Neuronal stem cell (in vitro differentiated cells): ENCODE results near the gene TBX20. TPM values are rescaled to one million over a fixed set of nuclear protein-coding genes. Genes with fewer than 3 reads are reported as not detected.

Experiments
- DNase-seq: peaks from one replicate; pipeline ENCODE4 v3.0.0-alpha.2; 2013; ENCODE audit warnings: low spot score
- H2AFZ ChIP-seq: one replicate; pipeline ENCODE4 v1.6.1; 2013; ENCODE audit warnings: mild to moderate bottlenecking, low read length, inconsistent platforms
- H2AK5ac ChIP-seq: 2 replicates; pipeline ENCODE4 v1.6.1; 2013; ENCODE audit warnings: low read depth, mild to moderate bottlenecking, inconsistent platforms, low read length, moderate library complexity, mixed read lengths
- H2BK120ac ChIP-seq: 2 replicates; pipeline ENCODE4 v1.6.1; 2013; ENCODE audit warnings: low read depth, mild to moderate bottlenecking, inconsistent platforms, low read length, moderate library complexity, mixed read lengths
- H2BK12ac ChIP-seq: one replicate; pipeline ENCODE4 v1.6.1; 2013; ENCODE audit warnings: low read length, inconsistent platforms
- H2BK15ac ChIP-seq: 2 replicates; pipeline ENCODE4 v1.6.1; 2013; ENCODE audit warnings: mild to moderate bottlenecking, low read length, inconsistent platforms, mixed read lengths
- H2BK5ac ChIP-seq: one replicate; pipeline ENCODE4 v1.6.1; 2013; ENCODE audit warnings: inconsistent platforms, mild to moderate bottlenecking, low read length, moderate library complexity
- H3K14ac ChIP-seq: one replicate; pipeline ENCODE4 v1.6.1; 2013; ENCODE audit warnings: low read length, inconsistent platforms
- H3K18ac ChIP-seq: 2 replicates; pipeline ENCODE4 v1.6.1; 2013; ENCODE audit warnings: low read length, inconsistent platforms
- H3K23ac ChIP-seq: 2 replicates; pipeline ENCODE4 v1.6.1; 2013; ENCODE audit warnings: low read depth, mild to moderate bottlenecking, mixed read lengths, low read length, inconsistent platforms; ENCODE audit not compliant: poor library complexity
- H3K27ac ChIP-seq: replicated peaks from 3 replicates; pipeline ENCODE4 v1.5.1; 2013; ENCODE audit warnings: low read length, inconsistent platforms
- H3K27me3 ChIP-seq, 3 experiments: 2 replicates each; pipeline ENCODE4 v1.6.1; 2013; ENCODE audit warnings: low read length in 3 of 3, mild to moderate bottlenecking in 2 of 3, inconsistent platforms in 1 of 3, low read depth in 1 of 3, mixed read lengths in 1 of 3, moderate library complexity in 1 of 3; ENCODE audit not compliant: control insufficient read depth in 3 of 3, insufficient read depth in 3 of 3
- H3K36me3 ChIP-seq, 2 donors: replicated peaks in 1 of 2; 2 replicates each; pipeline ENCODE4 v1.6.1; 2013; ENCODE audit warnings: low read length in 2 of 2; ENCODE audit not compliant: control insufficient read depth in 2 of 2, insufficient read depth in 2 of 2
- H3K4ac ChIP-seq: 2 replicates; pipeline ENCODE4 v1.6.1; 2013; ENCODE audit warnings: inconsistent platforms, mild to moderate bottlenecking, low read length, moderate library complexity
- H3K4me1 ChIP-seq, 2 donors: 1 replicate in 1 of 2; 2 replicates in 1 of 2; pipeline ENCODE4 v1.6.1; 2013; ENCODE audit warnings: low read length in 2 of 2, low read depth in 1 of 2; ENCODE audit not compliant: control insufficient read depth in 2 of 2, insufficient read depth in 1 of 2
- H3K4me2 ChIP-seq: one replicate; pipeline ENCODE4 v1.6.1; 2013; ENCODE audit warnings: mild to moderate bottlenecking, low read length, inconsistent platforms; ENCODE audit not compliant: insufficient read depth, poor library complexity, severe bottlenecking
- H3K4me3 ChIP-seq, 2 donors: 2 replicates each; pipeline ENCODE4 v1.5.1; 2013; ENCODE audit warnings: low read length in 2 of 2, mild to moderate bottlenecking in 2 of 2, inconsistent platforms in 1 of 2, moderate library complexity in 1 of 2
- H3K79me1 ChIP-seq: one replicate; pipeline ENCODE4 v1.6.1; 2013; ENCODE audit warnings: low read depth, mild to moderate bottlenecking, inconsistent platforms, low read length, moderate library complexity
- H3K9ac ChIP-seq: one replicate; pipeline ENCODE4 v1.6.1; 2013; ENCODE audit warnings: mild to moderate bottlenecking, low read depth, low read length, inconsistent platforms; ENCODE audit not compliant: poor library complexity
- H3K9me3 ChIP-seq, 2 donors: replicated peaks in 1 of 2; 2 replicates each; pipeline versions ENCODE3 to v1.6.1; 2013; ENCODE audit warnings: low read length in 2 of 2, mild to moderate bottlenecking in 2 of 2, inconsistent platforms in 1 of 2, low read depth in 1 of 2, mixed read lengths in 1 of 2, moderate library complexity in 1 of 2; ENCODE audit not compliant: control insufficient read depth in 2 of 2, insufficient read depth in 1 of 2
- H4K8ac ChIP-seq: one replicate; pipeline ENCODE4 v1.6.1; 2013; ENCODE audit warnings: low read depth, mild to moderate bottlenecking, inconsistent platforms, low read length, moderate library complexity
- H4K91ac ChIP-seq: one replicate; pipeline ENCODE4 v1.6.1; 2013; ENCODE audit warnings: low read length, low read depth, mild to moderate bottlenecking, inconsistent platforms; ENCODE audit not compliant: poor library complexity
- WGBS, 2 donors: extraction: QIAGEN DNeasy Blood & Tissue Kit; methylation state at CpG; one replicate each; pipeline ENCODE4 v1.1.7; 2013; ENCODE audit warnings: missing lambda C conversion rate in 2 of 2, mixed read lengths in 1 of 2; ENCODE audit not compliant: insufficient read length in 2 of 2, insufficient replicate concordance in 1 of 2; ENCODE audit errors: extremely low coverage in 2 of 2; 5-methylcytosine and 5-hydroxymethylcytosine counted together
- polyA plus RNA-seq, 2 experiments: library from polyadenylated mRNA; stranded (reverse); fragments of 200-250 nt; gene quantifications; one replicate each; pipeline ENCODE4 v1.2.3, GENCODE V29; 2013

The TBX20 gene, protein sequence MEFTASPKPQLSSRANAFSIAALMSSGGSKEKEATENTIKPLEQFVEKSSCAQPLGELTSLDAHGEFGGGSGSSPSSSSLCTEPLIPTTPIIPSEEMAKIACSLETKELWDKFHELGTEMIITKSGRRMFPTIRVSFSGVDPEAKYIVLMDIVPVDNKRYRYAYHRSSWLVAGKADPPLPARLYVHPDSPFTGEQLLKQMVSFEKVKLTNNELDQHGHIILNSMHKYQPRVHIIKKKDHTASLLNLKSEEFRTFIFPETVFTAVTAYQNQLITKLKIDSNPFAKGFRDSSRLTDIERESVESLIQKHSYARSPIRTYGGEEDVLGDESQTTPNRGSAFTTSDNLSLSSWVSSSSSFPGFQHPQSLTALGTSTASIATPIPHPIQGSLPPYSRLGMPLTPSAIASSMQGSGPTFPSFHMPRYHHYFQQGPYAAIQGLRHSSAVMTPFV
- polyA plus RNA-seq (2013, experiment 1 of 2): 0.03 TPM
- 0.03 TPM for polyA plus RNA-seq (2013, experiment 2 of 2)

DNA sequence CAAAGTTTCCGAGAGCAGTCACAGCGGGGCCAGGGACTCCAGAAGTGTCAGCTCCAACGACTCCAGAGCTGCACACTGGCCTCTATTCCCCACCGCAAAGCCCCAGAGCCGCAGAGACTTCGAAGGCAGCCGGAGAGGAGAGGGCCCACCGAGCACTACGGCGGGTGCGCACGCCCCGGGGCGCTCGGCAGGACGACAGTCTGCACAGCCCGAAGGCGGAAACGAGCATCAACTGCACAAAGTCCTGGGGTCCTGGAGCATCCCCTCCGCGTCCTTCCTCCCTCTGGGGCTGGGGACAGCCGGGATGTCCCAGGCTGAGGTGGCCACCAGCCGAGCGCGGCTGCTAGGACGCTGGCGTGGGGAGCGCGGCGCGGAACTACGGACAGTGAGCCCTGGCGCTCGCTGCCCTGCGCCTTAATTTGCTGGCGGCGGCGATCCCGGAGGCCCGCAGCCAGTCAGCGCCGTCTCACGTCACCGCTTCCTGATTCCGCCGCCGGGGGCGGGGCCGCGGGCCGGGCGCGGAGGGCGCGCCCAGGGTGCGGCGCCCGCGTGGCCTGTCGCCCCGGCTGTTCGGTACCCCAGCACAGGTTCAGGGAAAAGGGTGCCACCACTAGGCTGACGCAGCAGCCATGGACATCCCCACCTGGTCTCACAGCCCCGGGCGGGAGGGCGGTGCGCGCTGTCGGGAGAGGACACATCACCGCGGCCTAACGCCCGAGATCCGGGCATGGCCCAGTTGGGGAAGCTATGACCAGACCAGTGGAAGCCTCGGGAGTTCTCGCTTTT, at the start of gene TBX20:
TBX20 (minus strand) TSS at position 391 of the 786 bp plus-strand sequence. CDS start 480 bp downstream, outside the sequence.
- H3K4me1 ChIP-seq: peaks cover 0 to 6% of the 10 kb centered on the region in 2 donors
- H3K23ac ChIP-seq: peak within 1 kb of the TSS; percentile 90
- no peak for DNase-seq
- H3K14ac ChIP-seq: peak within 1 kb of the TSS; percentile 77
- H2BK12ac ChIP-seq: no peak within 1 kb of the TSS
- H3K4me2 ChIP-seq: peak within 1 kb of the TSS; percentile 91
- peak within 1 kb of the TSS; percentile 34 to 82 for H3K4me3 ChIP-seq
- H3K36me3 ChIP-seq: no peaks in the 10 kb centered on the region
- H4K8ac ChIP-seq: no peak within 1 kb of the TSS
- H3K4ac ChIP-seq: no peak within 1 kb of the TSS
- H3K9ac ChIP-seq: peak within 1 kb of the TSS; percentile 86
- H2BK120ac ChIP-seq: no peak within 1 kb of the TSS
- H2AFZ ChIP-seq: peak within 1 kb of the TSS; percentile 95
- H3K9me3 ChIP-seq: peaks cover 0 to 11% of the 10 kb centered on the region in 2 donors
- H3K27ac ChIP-seq: no peak within 1 kb of the TSS
- peak within 1 kb of the TSS; percentile 73 for H3K18ac ChIP-seq
- H4K91ac ChIP-seq: no peak within 1 kb of the TSS
- WGBS, 2 donors: no CpG with 5 or more reads among the region's 76 CpGs
- H3K79me1 ChIP-seq: no peaks in the 10 kb centered on the region
- H2AK5ac ChIP-seq: no peak within 1 kb of the TSS
- peaks cover 53 to 100% (median 96%) of the 10 kb centered on the region in 3 experiments for H3K27me3 ChIP-seq
- no peak within 1 kb of the TSS for H2BK15ac ChIP-seq
- H2BK5ac ChIP-seq: peak within 1 kb of the TSS; percentile 40

DNA sequence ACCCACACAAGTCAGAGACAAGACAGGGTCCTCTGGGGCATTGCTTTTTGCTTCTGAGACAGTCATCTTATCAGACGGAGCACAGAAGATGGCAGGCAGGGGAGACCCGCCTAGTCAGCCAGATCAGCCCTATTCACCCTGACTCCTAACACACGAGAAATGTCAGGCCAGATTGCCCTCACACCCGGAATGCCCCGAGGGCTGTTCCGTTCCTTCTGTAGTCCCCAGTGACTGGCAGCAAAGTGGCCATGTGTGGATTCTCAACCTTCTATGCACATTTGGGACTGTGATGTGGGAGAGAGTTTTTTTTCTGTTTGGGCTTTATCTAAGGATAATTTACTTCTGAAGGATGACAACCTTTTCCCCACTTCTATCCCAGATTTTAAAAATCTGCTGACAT, 35.5 kb upstream of the TBX20 start:
- Histone ChIP-seq H3K18ac (no peak overlapping the region), H3K4me2 (no peak overlapping the region), H4K91ac (no peak overlapping the region), H3K4ac (no peak overlapping the region), H3K9me3 (no peaks in the 10 kb centered on the region), H2BK5ac (no peak overlapping the region), H3K14ac (no peak overlapping the region), H2BK15ac (no peak overlapping the region), H3K9ac (no peak overlapping the region), H3K27ac (no peak overlapping the region), H2BK120ac (no peak overlapping the region), H3K36me3 (no peaks in the 10 kb centered on the region), H2BK12ac (no peak overlapping the region), H4K8ac (no peak overlapping the region), H2AFZ (no peak overlapping the region), H3K4me1 (no peaks in the 10 kb centered on the region), H3K23ac (no peak overlapping the region), H3K4me3 (no peak overlapping the region), H3K27me3 (no peaks in the 10 kb centered on the region), H2AK5ac (no peak overlapping the region), H3K79me1 (no peaks in the 10 kb centered on the region)
- no peak for DNase-seq
- WGBS, 2 donors: no CpG with 5 or more reads among the region's 6 CpGs

DNA sequence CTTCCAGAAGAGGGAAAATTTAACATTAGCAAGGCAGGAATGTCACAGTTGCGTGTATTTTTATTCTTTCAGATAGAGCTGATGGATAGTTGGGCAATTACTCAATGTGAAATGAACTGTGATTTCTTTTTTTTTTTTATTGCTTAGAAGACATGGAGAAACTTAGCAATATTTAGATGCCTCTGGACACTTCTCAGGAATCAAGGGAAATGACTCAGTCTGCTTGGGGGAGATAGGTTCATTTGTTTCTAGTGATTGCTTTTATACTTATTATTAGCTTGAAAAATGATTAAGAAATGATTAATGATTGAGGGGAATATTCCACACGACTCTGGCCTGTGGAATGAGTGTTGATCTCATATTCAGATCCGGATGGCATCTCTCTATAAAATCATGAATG, 33.1 kb upstream of the TBX20 start:
- WGBS, 2 donors: no CpG with 5 or more reads among the region's 3 CpGs
- Histone ChIP-seq H3K27me3 (no peaks in the 10 kb centered on the region), H3K36me3 (no peaks in the 10 kb centered on the region)

DNA sequence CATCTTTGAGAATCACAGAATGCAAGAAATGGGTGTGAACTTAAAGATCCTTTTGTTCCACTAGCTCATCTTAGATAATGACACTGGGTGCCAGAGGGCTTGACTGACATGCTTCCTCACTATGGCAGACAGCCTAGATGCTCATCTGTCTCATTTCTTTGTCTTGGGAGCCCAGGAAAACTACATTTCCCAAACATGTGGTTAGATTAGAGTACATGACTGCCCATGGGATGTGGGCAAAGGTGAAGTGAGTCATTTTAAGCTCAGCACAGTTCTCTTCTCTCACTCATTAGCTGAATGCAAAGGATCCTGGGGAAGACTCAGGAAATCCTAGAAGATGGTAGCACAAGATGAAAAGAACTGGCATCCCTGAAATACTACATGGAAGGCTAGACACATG, 32.5 kb upstream of the TBX20 start:
- no peak overlapping the region for H3K4ac ChIP-seq
- no peak overlapping the region for H4K91ac ChIP-seq

More for the DNA sequence above, 33.1 kb upstream of the TBX20 start:
- H4K91ac ChIP-seq: no peak overlapping the region
- H3K4me2 ChIP-seq: no peak overlapping the region
- no peak overlapping the region for H3K14ac ChIP-seq
- no peak overlapping the region for H2AK5ac ChIP-seq
- H3K18ac ChIP-seq: no peak overlapping the region
- no peak overlapping the region for H2AFZ ChIP-seq
- DNase-seq: no peak
- H2BK12ac ChIP-seq: no peak overlapping the region
- no peak overlapping the region for H3K23ac ChIP-seq
- H3K27ac ChIP-seq: no peak overlapping the region
- H2BK5ac ChIP-seq: no peak overlapping the region
- H2BK120ac ChIP-seq: no peak overlapping the region
- no peak overlapping the region for H4K8ac ChIP-seq
- H3K9ac ChIP-seq: no peak overlapping the region
- no peak overlapping the region for H2BK15ac ChIP-seq
- no peaks in the 10 kb centered on the region for H3K4me1 ChIP-seq
- no peaks in the 10 kb centered on the region for H3K79me1 ChIP-seq
- no peaks in the 10 kb centered on the region for H3K9me3 ChIP-seq
- H3K4me3 ChIP-seq: no peak overlapping the region
- H3K4ac ChIP-seq: no peak overlapping the region

More for the DNA sequence above, 32.5 kb upstream of the TBX20 start:
- H2AFZ ChIP-seq: no peak overlapping the region
- no peak overlapping the region for H3K27ac ChIP-seq
- no peak overlapping the region for H3K23ac ChIP-seq
- no peak for DNase-seq
- no peaks in the 10 kb centered on the region for H3K9me3 ChIP-seq
- no peak overlapping the region for H2BK12ac ChIP-seq
- H3K4me2 ChIP-seq: no peak overlapping the region
- H2AK5ac ChIP-seq: no peak overlapping the region
- H3K4me3 ChIP-seq: no peak overlapping the region
- H2BK5ac ChIP-seq: no peak overlapping the region
- no peaks in the 10 kb centered on the region for H3K27me3 ChIP-seq
- no peak overlapping the region for H2BK15ac ChIP-seq
- H3K14ac ChIP-seq: no peak overlapping the region
- H4K8ac ChIP-seq: no peak overlapping the region
- no peaks in the 10 kb centered on the region for H3K79me1 ChIP-seq
- peaks cover 0 to under 1% of the 10 kb centered on the region in 2 donors for H3K4me1 ChIP-seq
- no peak overlapping the region for H2BK120ac ChIP-seq
- H3K36me3 ChIP-seq: no peaks in the 10 kb centered on the region
- no peak overlapping the region for H3K9ac ChIP-seq
- no peak overlapping the region for H3K18ac ChIP-seq
